ENCODE measurements around the gene WFDC6. TPM values are rescaled to one million over a fixed set of nuclear protein-coding genes. Genes with fewer than 3 reads are reported as not detected.

The WFDC6 gene
- total RNA-seq, 1 donor from 2014 or later, result not detected

- intact Hi-C loops (cut with micrococcal nuclease), result no loop called here
- H3K27me3 ChIP-seq (ENCODE audit: low read depth), result peaks cover 34% of the 10 kb centered on the region
These were observed 13.2 kb upstream of the WFDC6 start for GRCh38 chr20:45552456-45552855.

GRCh38 chr20:45550765-45551164 lies 11.5 kb upstream of the WFDC6 start:
- no peak for TF ChIP-seq CTCF (IDR thresholded peaks at IDR 0.05; ENCODE audit: borderline replicate concordance)
- no peaks in the 10 kb centered on the region for H3K36me3 ChIP-seq
- DNase-seq, result no peak
- H3K27me3 ChIP-seq (ENCODE audit: low read depth), result peaks cover 49% of the 10 kb centered on the region
- H3K9me3 ChIP-seq (replicated peaks), result peaks cover 6% of the 10 kb centered on the region
- intact Hi-C loops (cut with micrococcal nuclease), result no loop called here
- H3K4me3 ChIP-seq, result no peak overlapping the region
- no peaks in the 10 kb centered on the region for H3K4me1 ChIP-seq
- H3K27ac ChIP-seq (replicated peaks), result no peak overlapping the region

More at GRCh38 chr20:45552456-45552855, 13.2 kb upstream of the WFDC6 start:
- Histone ChIP-seq H3K36me3 (no peaks in the 10 kb centered on the region), H3K4me1 (no peaks in the 10 kb centered on the region), H3K27ac (replicated peaks) (no peak overlapping the region), H3K4me3 (no peak overlapping the region), H3K9me3 (replicated peaks) (peaks cover 6% of the 10 kb centered on the region)
- no peak for DNase-seq
- TF ChIP-seq CTCF (IDR thresholded peaks at IDR 0.05; ENCODE audit: borderline replicate concordance), result no peak

GRCh38 chr20:45548410-45548809 lies 9.1 kb upstream of the WFDC6 start:
- peaks cover 61% of the 10 kb centered on the region for H3K27me3 ChIP-seq (ENCODE audit: low read depth)
- intact Hi-C loops (cut with micrococcal nuclease), result no loop called here
- no peak for DNase-seq
- no peaks in the 10 kb centered on the region for H3K36me3 ChIP-seq
- no peak overlapping the region for H3K27ac ChIP-seq (replicated peaks)
- no peak overlapping the region for H3K4me3 ChIP-seq
- peaks cover 6% of the 10 kb centered on the region for H3K9me3 ChIP-seq (replicated peaks)
- H3K4me1 ChIP-seq, result no peaks in the 10 kb centered on the region
- TF ChIP-seq CTCF (IDR thresholded peaks at IDR 0.05; ENCODE audit: borderline replicate concordance), result no peak

DNA sequence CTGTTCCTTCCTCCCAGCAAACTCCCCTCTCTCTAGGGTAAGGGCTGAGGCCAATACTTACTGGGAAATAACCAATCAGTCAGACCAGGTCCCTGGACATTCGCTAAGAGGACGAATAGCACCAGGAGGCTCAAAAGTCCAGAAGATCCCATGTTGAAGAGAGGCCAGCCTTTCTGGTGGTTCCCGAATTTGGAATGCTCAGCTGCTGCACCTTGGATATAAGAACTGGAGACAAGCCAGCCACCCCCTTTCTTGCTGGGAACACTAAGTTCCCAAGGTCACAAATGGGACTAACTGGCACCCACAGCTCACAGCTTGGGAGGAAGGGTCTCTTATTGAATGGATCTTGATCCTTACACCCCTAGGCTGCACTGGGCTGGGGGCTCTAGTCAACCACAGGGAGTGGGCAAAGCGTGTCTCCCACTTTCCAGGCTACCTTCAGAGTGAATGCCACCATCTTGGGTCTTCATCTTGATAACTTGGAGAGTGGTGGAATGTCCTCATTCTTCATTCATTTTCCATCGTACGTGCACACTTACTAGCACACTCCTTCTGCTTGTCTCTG lies 8.0 kb upstream of the WFDC6 start, which contains the start of gene EPPIN:
TSS of gene EPPIN (minus strand) at position 196 of the 565 bp plus-strand sequence. CDS start at position 152, 44 bp downstream.
- Histone ChIP-seq H3K27ac (replicated peaks) (no peak within 1 kb of the TSS), H3K4me1 (no peaks in the 10 kb centered on the region), H3K4me3 (no peak within 1 kb of the TSS), H3K27me3 (ENCODE audit: low read depth) (peaks cover 71% of the 10 kb centered on the region), H3K9me3 (replicated peaks) (peaks cover 5% of the 10 kb centered on the region), H3K36me3 (no peaks in the 10 kb centered on the region)
- no peak for TF ChIP-seq CTCF (IDR thresholded peaks at IDR 0.05; ENCODE audit: borderline replicate concordance)
- no peak for DNase-seq
- intact Hi-C loops (cut with micrococcal nuclease), result no loop called here

GRCh38 chr20:45545754-45546453 lies 6.6 kb upstream of the WFDC6 start:
- Histone ChIP-seq H3K4me1 (no peaks in the 10 kb centered on the region), H3K36me3 (no peaks in the 10 kb centered on the region), H3K4me3 (no peak overlapping the region), H3K27me3 (ENCODE audit: low read depth) (peaks cover 85% of the 10 kb centered on the region), H3K27ac (replicated peaks) (no peak overlapping the region), H3K9me3 (replicated peaks) (no peaks in the 10 kb centered on the region)
- intact Hi-C loops (cut with micrococcal nuclease), result no loop called here
- TF ChIP-seq CTCF (IDR thresholded peaks at IDR 0.05; ENCODE audit: borderline replicate concordance), result peak; percentile 31
- DNase-seq, result no peak
